ENCODE measurements around the gene CD226.
A peak's percentile ranks its signal among the peaks of the same experiment; 100 is the strongest.
"Not testable (repeated sequence)": the region's sequence is repeated elsewhere in the genome, so short reads cannot be mapped to it uniquely, and the experiment has no call there.

The CD226 gene

GRCh38 chr18:69899154-69899923, 48.3 kb downstream of the CD226 start:
- not testable (repeated sequence) for DNase-seq

GRCh38 chr18:69898241-69898861, 49.3 kb downstream of the CD226 start:
- DNase-seq = no peak

- DNase-seq = no peak
These were observed 50.1 kb downstream of the CD226 start for GRCh38 chr18:69897397-69898108.

GRCh38 chr18:69895066-69896047, 52.3 kb downstream of the CD226 start:
- peak; percentile 62 for DNase-seq

GRCh38 chr18:69894467-69894866, 53.2 kb downstream of the CD226 start:
- no peak for DNase-seq

GRCh38 chr18:69890558-69890957, 57.1 kb downstream of the CD226 start:
- DNase-seq = no peak

GRCh38 chr18:69889009-69889408, 58.7 kb downstream of the CD226 start:
- no peak for DNase-seq

- no peak for DNase-seq
These were observed 60.4 kb downstream of the CD226 start for GRCh38 chr18:69887256-69887655.

- peak; percentile 55 for DNase-seq
These were observed 61.7 kb downstream of the CD226 start for GRCh38 chr18:69885841-69886531.

GRCh38 chr18:69885355-69885754, 62.3 kb downstream of the CD226 start:
- no peak for DNase-seq

GRCh38 chr18:69883781-69884180, 63.9 kb downstream of the CD226 start:
- DNase-seq = no peak

- DNase-seq = no peak
These were observed 64.6 kb downstream of the CD226 start for GRCh38 chr18:69882965-69883668.

- no peak for DNase-seq
These were observed 67.6 kb downstream of the CD226 start for GRCh38 chr18:69880083-69880482.

- not testable (repeated sequence) for DNase-seq
These were observed 68.6 kb downstream of the CD226 start for GRCh38 chr18:69879051-69879450.

- no peak for DNase-seq
These were observed 69.3 kb downstream of the CD226 start for GRCh38 chr18:69878213-69878933.

- no peak for DNase-seq
These were observed 71.2 kb downstream of the CD226 start for GRCh38 chr18:69876490-69876889.

- DNase-seq = no peak
These were observed 73.6 kb downstream of the CD226 start for GRCh38 chr18:69874058-69874457.

- no peak for DNase-seq
These were observed 75.0 kb downstream of the CD226 start for GRCh38 chr18:69872661-69873060.

- no peak for DNase-seq
These were observed 76.3 kb downstream of the CD226 start for GRCh38 chr18:69871363-69871762.

GRCh38 chr18:69870736-69871135, 76.9 kb downstream of the CD226 start:
- no peak for DNase-seq

- no peak for DNase-seq
These were observed 81.5 kb downstream of the CD226 start for GRCh38 chr18:69866212-69866611.
